Ectodermal cell (in vitro differentiated cells): ENCODE measurements around the gene TAF1C.

Source experiments
- H3K27ac ChIP-seq: 2 replicates; pipeline ENCODE4 v1.7.0; 2013; ENCODE audit warnings: mild to moderate bottlenecking, low read depth, low read length; ENCODE audit not compliant: insufficient read depth, poor library complexity, severe bottlenecking
- H3K27me3 ChIP-seq: 2 replicates; pipeline ENCODE4 v1.7.0; 2013; ENCODE audit warnings: mild to moderate bottlenecking, low read length; ENCODE audit not compliant: insufficient read depth, control insufficient read depth, poor library complexity, severe bottlenecking
- H3K36me3 ChIP-seq: one replicate; pipeline ENCODE4 v1.7.0; 2013; ENCODE audit warnings: low read length; ENCODE audit not compliant: control insufficient read depth, insufficient read depth
- H3K4me1 ChIP-seq: one replicate; pipeline ENCODE4 v1.7.0; 2013; ENCODE audit warnings: low read length; ENCODE audit not compliant: control insufficient read depth, insufficient read depth
- H3K4me3 ChIP-seq: 2 replicates; pipeline ENCODE4 v1.7.0; 2013; ENCODE audit warnings: low read depth, low read length, control low read depth; ENCODE audit not compliant: insufficient read depth
- H3K9me3 ChIP-seq: 2 replicates; pipeline ENCODE4 v1.7.0; 2013; ENCODE audit warnings: mild to moderate bottlenecking, low read length, moderate library complexity; ENCODE audit not compliant: control insufficient read depth
- WGBS, 2 experiments: methylation state at CpG; one replicate each; pipeline ENCODE4 v1.1.7; 2013; ENCODE audit warnings: missing lambda C conversion rate in 2 of 2; 5-methylcytosine and 5-hydroxymethylcytosine counted together

Gene TAF1C

GRCh38 chr16:84161037-84161436 lies 25.8 kb downstream of the TAF1C start:
- Histone ChIP-seq H3K27me3 (no peaks in the 10 kb centered on the region), H3K36me3 (no peaks in the 10 kb centered on the region), H3K27ac (no peak overlapping the region), H3K4me3 (no peak overlapping the region), H3K9me3 (no peaks in the 10 kb centered on the region), H3K4me1 (no peaks in the 10 kb centered on the region)
- 89% methylated on average over 10 of the region's 10 CpGs for WGBS, 2 experiments

- Histone ChIP-seq H3K36me3 (no peaks in the 10 kb centered on the region), H3K27me3 (no peaks in the 10 kb centered on the region), H3K4me3 (no peak overlapping the region), H3K9me3 (no peaks in the 10 kb centered on the region), H3K27ac (no peak overlapping the region), H3K4me1 (no peaks in the 10 kb centered on the region)
- no CpG with 5 or more reads among the region's 1 CpG for WGBS, 2 experiments
Measured at GRCh38 chr16:84159800-84160199, 27.1 kb downstream of the TAF1C start.

GRCh38 chr16:84159007-84159406 lies 27.9 kb downstream of the TAF1C start:
- Histone ChIP-seq H3K27me3 (no peaks in the 10 kb centered on the region), H3K4me1 (no peaks in the 10 kb centered on the region), H3K27ac (no peak overlapping the region), H3K36me3 (no peaks in the 10 kb centered on the region), H3K4me3 (no peak overlapping the region), H3K9me3 (no peaks in the 10 kb centered on the region)
- WGBS, 2 experiments: 68 to 75% methylated on average over 9 of the region's 9 CpGs

DNA sequence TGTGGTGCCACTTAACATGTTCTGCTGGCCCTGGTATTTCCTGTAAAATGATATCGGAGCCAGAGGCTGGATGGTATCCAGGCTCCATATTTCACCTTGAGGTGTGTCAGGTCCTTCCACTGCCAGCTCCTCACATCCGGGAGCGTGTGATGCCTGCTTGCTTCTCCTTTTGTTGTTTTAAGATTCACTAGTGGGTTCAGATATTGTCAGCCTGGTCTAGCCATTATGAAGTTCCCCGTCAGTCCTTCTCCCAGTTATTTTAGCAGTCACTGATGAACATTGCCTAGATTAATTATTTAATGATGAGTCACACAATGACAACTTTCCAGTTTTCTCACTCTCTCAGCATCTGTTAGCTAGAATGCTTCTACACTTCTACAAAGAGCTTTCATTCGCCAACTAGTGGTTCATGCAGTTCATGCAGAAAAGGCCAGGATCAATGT lies 30.5 kb downstream of the TAF1C start:
- WGBS, 2 experiments: 91 to 92% methylated on average over 5 of the region's 5 CpGs
- Histone ChIP-seq H3K4me3 (no peak overlapping the region), H3K9me3 (no peaks in the 10 kb centered on the region), H3K36me3 (no peaks in the 10 kb centered on the region), H3K27me3 (no peaks in the 10 kb centered on the region), H3K27ac (no peak overlapping the region), H3K4me1 (no peaks in the 10 kb centered on the region)

DNA sequence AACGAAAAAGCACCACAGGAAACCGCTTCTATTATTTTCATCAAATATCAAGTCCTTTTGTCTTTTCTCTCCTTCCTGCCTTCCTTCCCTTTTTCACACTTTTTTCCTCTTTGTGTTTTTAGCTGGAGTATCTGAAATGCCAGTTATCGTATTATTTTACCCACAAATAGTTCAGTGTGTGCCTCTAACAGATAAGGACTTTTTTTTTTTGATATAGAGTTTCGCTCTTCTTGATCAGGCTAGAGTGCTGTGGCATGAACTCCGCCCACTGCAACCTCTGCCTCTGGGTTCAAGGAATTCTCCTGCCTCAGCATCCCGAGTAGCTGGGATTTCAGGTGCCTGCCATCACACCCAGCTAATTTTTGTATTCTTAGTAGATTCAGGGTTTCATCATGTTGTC lies 31.1 kb downstream of the TAF1C start:
- WGBS, 2 experiments: 90 to 96% methylated on average over 6 of the region's 6 CpGs
- H3K27me3 ChIP-seq: no peaks in the 10 kb centered on the region
- no peak overlapping the region for H3K27ac ChIP-seq

GRCh38 chr16:84155226-84155625 lies 31.6 kb downstream of the TAF1C start:
- 95 to 96% methylated on average over 4 of the region's 4 CpGs for WGBS, 2 experiments
- Histone ChIP-seq H3K27me3 (no peaks in the 10 kb centered on the region), H3K27ac (no peak overlapping the region), H3K9me3 (no peaks in the 10 kb centered on the region), H3K4me1 (no peaks in the 10 kb centered on the region), H3K36me3 (no peaks in the 10 kb centered on the region), H3K4me3 (no peak overlapping the region)

More for the DNA sequence above, 31.1 kb downstream of the TAF1C start:
- H3K4me1 ChIP-seq: no peaks in the 10 kb centered on the region
- H3K9me3 ChIP-seq: no peaks in the 10 kb centered on the region
- no peaks in the 10 kb centered on the region for H3K36me3 ChIP-seq
- no peak overlapping the region for H3K4me3 ChIP-seq

- H3K36me3 ChIP-seq: no peaks in the 10 kb centered on the region
- WGBS, 2 experiments: 75 to 80% methylated on average over 8 of the region's 8 CpGs
- no peak overlapping the region for H3K4me3 ChIP-seq
- H3K4me1 ChIP-seq: no peaks in the 10 kb centered on the region
- H3K9me3 ChIP-seq: no peaks in the 10 kb centered on the region
- H3K27ac ChIP-seq: no peak overlapping the region
- H3K27me3 ChIP-seq: no peaks in the 10 kb centered on the region
Measured at GRCh38 chr16:84153660-84154214, 33.1 kb downstream of the TAF1C start.

DNA sequence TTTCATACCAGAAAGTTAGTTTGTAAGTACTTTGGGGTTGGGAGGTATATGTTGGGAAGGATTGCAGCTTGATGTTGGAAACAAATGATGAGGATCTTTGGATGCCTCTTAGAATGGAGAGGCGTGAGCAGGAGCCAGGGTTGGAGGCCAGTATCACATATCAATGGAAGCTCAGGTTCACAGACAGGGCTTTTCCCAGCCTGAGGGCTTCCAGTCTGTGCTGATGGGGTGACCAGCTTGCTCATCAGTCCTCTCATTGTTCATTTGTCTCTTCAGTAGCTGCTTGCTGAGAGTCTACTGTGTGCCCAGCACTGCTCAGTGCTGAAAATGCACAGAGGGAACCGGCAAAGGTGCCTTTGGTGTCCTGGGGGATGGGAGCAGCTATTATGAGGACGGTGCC lies 35.9 kb downstream of the TAF1C start:
- H3K4me3 ChIP-seq: no peak overlapping the region
- H3K27me3 ChIP-seq: peaks cover 11% of the 10 kb centered on the region
- no peaks in the 10 kb centered on the region for H3K36me3 ChIP-seq
- H3K4me1 ChIP-seq: no peaks in the 10 kb centered on the region
- WGBS, 2 experiments: 75 to 81% methylated on average over 3 of the region's 3 CpGs
- no peak overlapping the region for H3K27ac ChIP-seq
- no peaks in the 10 kb centered on the region for H3K9me3 ChIP-seq

- Histone ChIP-seq H3K9me3 (no peaks in the 10 kb centered on the region), H3K36me3 (no peaks in the 10 kb centered on the region), H3K4me1 (no peaks in the 10 kb centered on the region), H3K27ac (peak within 1 kb of the TSS; percentile 60), H3K4me3 (peak within 1 kb of the TSS; percentile 92), H3K27me3 (peaks cover 18% of the 10 kb centered on the region)
- 0 to 1% methylated on average over 89 of the region's 89 CpGs for WGBS, 2 experiments
Measured at GRCh38 chr16:84144859-84145639, 41.8 kb downstream of the TAF1C start, which contains the start of the genes DNAAF1 and HSDL1. TSS of gene DNAAF1 (plus strand) at chr16:84145308. CDS start at chr16:84145441, 133 bp downstream. TSS of gene HSDL1 (minus strand) at chr16:84145177. CDS start at chr16:84131321, 13,856 bp downstream.

DNA sequence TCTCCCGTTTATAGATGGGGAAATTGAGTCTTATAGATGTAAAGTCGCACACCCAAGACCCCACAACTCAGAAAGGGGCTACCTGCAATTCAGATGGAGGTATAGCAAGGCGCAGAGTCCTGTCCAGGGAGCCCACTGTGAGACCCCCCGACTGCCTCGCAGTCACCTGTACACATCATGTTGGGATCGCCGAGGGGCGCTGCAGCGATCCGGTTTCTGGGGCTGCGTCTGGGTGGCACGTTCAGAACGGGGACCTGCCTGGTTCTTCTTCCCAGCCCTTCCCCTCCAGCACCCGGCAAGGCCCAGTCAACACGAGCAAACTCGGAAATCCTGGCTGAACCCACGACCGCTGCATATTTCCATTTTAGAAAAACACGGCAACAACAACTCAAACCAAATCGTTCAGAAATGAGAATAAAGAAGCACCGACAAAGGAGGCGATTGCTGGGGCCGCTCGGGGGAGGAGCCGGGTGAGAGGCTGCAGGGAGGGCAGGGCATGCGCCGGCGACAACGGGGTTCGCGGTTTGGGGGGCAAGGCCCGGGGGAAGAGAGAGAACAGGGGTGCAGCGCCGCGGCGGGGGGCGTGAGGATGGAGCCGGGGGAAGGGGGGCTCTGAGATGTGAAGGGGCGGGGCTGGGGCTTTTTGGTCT lies 42.5 kb downstream of the TAF1C start:
- Histone ChIP-seq H3K36me3 (no peaks in the 10 kb centered on the region), H3K27me3 (peaks cover 18% of the 10 kb centered on the region), H3K27ac (peak overlapping the region; percentile 60), H3K4me3 (peak overlapping the region; percentile 92), H3K9me3 (no peaks in the 10 kb centered on the region), H3K4me1 (peaks cover 4% of the 10 kb centered on the region)
- WGBS, 2 experiments: 0 to 1% methylated on average over 39 of the region's 39 CpGs
